C4-2B (cell line): Measurements from ENCODE around the gene BTBD17.
"Not testable (repeated sequence)": the region's sequence is repeated elsewhere in the genome, so short reads cannot be mapped to it uniquely, and the experiment has no call there.

Experiments
- H3K27ac ChIP-seq: fragments of 450-650 bp; 2 replicates; pipeline ENCODE4 v1.5.1; 2017
- CTCF ChIP-seq: fragments of 450-650 bp; conservative IDR thresholded peaks from 2 replicates; pipeline ENCODE4 v1.5.1; 2017; ENCODE audit warnings: mild to moderate bottlenecking
- ZFX ChIP-seq: fragments of 450-650 bp; IDR thresholded peaks from 2 replicates; pipeline ENCODE4 v1.6.1; 2017

BTBD17 gene

GRCh38 chr17:74361230-74362068 lies at the start of gene BTBD17:
Gene BTBD17 (minus strand): TSS chr17:74361868. CDS start chr17:74361819, 49 bp downstream.
- TF ChIP-seq ZFX (no peak), CTCF (peak; percentile 91)
- no peak within 1 kb of the TSS for H3K27ac ChIP-seq

GRCh38 chr17:74410001-74410443 lies 48.4 kb upstream of the BTBD17 start:
- no peak overlapping the region for H3K27ac ChIP-seq
- TF ChIP-seq CTCF (no peak), ZFX (no peak)

- TF ChIP-seq ZFX (no peak), CTCF (no peak)
- no peak overlapping the region for H3K27ac ChIP-seq
Observed at GRCh38 chr17:74408815-74409214, 47.1 kb upstream of the BTBD17 start.

- H3K27ac ChIP-seq = no peak overlapping the region
- TF ChIP-seq CTCF (no peak), ZFX (no peak)
Observed at GRCh38 chr17:74408262-74408661, 46.6 kb upstream of the BTBD17 start.

- TF ChIP-seq CTCF (no peak), ZFX (no peak)
Observed at GRCh38 chr17:74407384-74407783, 45.7 kb upstream of the BTBD17 start.

GRCh38 chr17:74405311-74405710 lies 43.6 kb upstream of the BTBD17 start:
- not testable (repeated sequence) for H3K27ac ChIP-seq

More at GRCh38 chr17:74407384-74407783, 45.7 kb upstream of the BTBD17 start:
- H3K27ac ChIP-seq = no peak overlapping the region

- TF ChIP-seq CTCF = no peak
- H3K27ac ChIP-seq = no peak overlapping the region
Observed at GRCh38 chr17:74404789-74405188, 43.1 kb upstream of the BTBD17 start.

GRCh38 chr17:74404218-74404617 lies 42.5 kb upstream of the BTBD17 start:
- no peak overlapping the region for H3K27ac ChIP-seq
- no peak for TF ChIP-seq ZFX
- no peak for TF ChIP-seq CTCF
